GM18507 (cell line): ENCODE data around the gene HOXC9.

ENCODE experiments used
- DNase-seq: peaks from one replicate; pipeline ENCODE4 v3.0.0; 2011; ENCODE audit warnings: low read depth; ENCODE audit not compliant: insufficient read length; ENCODE audit errors: extremely low spot score
- FAIRE-seq: peaks from 2 replicates; lab custom pipeline; 2011; peaks lifted over from hg19 to GRCh38; lab: Jason Lieb, UNC

Gene HOXC9

DNA sequence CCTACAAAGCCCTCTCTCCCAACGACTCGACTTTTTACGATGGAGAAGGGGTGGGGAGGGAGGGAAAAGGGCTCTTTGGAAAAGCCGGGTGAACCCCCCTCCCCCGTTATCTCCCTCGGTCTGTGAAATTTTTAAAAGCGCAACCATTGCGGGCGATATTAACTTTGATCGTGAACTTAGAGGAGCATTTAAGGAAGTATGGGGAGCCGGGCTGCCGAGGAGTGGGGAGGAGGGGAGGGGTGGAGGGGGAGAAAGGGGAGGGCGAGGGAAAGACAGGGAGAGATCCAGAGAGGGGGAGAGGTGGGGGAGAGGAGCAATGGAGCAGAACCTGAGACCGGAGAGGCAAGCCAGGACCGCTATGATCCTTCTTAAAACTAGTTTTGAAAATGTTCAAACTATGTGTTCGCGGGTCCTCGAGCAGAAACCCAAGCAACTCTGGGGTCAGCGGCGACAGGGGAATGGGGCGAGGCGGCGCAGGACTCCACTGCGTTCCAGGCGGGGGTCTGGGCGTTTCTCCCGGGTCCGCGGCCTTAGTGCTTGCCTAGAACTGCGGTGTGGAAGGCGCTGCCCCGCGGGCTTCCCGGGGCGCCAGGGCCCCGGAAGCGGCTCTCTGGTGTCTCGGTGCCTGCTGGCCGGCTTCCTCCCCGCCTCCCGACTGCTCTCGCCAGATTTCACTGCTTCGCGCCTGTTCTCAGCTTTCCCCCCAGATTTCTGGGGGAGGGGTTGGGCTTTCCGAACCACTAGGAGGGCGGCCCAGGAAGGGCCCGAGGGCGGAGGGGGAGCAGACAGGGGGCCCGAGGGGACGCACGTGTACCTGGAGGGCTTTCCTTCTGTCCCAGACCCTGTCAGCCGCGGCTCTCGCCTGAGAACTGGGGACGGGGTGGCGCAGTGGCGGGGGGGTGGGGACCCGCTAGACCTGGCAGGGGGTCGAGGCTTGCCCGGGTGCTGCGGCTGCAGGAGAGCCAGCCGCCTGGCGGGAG lies 25.6 kb upstream of the HOXC9 start, which contains the start of gene HOTAIR:
TSS of gene HOTAIR (minus strand) at position 871 of the 980 bp plus-strand sequence.
- FAIRE-seq (no peak), DNase-seq (no peak)

DNA sequence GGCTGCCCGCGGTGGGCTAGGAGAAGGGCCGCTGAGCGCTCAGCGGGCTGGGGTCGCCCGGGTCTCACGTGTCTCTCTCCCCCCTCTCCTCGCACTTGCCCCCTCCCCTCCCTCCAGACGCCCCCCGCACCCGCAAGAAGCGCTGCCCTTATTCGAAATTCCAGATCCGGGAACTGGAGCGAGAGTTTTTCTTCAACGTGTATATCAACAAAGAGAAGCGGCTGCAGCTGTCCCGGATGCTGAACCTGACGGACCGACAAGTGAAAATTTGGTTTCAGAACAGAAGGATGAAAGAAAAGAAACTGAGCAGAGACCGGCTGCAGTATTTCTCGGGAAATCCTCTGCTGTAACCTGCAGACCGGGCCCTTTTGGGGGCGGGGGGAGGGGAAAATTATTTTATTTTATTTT lies 24.9 kb upstream of the HOXC9 start:
- no peak for DNase-seq
- FAIRE-seq: no peak

DNA sequence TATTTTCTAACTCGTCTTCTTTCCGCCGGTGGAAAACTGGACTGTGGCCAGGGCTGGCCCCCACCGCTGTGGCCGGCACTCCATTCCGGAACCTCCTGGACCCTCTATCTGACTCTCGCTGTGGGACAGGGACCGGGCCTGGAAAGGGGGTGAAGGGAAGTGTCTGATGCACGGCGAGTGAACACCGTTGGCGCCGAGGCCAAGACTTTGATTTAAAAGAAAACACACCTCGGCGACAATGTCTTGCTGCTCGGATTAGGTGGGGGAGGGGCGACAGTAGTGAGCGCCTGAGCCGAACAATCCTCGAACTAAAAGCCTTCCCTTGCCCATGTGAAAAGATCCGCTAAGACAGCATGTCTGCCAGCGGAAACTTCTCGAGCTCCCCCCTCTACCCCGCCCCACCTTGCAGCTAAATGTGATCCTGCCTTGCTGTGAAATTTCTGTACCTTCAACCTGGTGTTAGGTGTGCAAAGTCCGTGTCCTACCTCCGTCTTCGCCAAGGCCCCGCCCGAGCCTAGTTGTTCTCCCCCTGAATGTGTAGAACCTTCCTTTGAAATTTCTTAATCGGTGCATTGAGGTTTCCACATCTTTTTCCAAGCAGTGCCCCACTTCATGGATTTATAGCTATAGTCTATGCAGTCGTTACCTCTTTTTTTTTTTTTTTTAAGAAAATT lies 24.3 kb upstream of the HOXC9 start:
- DNase-seq: no peak
- no peak for FAIRE-seq

DNA sequence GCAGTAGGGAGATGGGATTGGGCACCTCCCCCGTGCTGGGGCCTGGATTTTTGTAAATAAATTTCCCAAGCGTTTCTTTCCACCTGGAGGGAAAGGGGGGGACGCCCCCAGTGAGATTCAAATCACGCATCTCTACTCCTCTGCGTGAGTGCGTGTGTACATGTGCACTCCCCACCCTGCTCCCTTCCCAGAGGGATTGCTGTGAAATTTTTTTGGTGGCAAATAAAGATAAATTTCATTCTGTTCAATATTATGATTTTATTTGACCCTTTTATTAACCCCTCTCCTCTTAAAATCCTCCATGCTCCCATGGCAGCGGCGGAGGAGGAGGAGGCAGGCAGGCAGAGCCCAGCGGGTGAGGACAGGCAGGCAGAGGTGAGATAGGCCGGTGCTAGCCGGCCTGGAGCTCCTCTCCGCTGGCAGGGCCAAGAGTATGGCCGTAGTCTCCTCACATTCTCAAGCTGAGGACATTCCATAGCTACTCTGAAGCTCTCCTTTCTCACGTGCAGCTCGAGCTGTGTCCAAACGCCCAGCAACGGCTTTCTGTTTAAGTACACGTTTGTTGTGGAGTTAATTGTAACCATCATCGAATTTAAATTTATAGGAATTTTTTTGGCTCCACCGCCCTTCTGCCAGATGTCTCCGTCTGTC lies 23.7 kb upstream of the HOXC9 start:
- no peak for DNase-seq
- FAIRE-seq: no peak

DNA sequence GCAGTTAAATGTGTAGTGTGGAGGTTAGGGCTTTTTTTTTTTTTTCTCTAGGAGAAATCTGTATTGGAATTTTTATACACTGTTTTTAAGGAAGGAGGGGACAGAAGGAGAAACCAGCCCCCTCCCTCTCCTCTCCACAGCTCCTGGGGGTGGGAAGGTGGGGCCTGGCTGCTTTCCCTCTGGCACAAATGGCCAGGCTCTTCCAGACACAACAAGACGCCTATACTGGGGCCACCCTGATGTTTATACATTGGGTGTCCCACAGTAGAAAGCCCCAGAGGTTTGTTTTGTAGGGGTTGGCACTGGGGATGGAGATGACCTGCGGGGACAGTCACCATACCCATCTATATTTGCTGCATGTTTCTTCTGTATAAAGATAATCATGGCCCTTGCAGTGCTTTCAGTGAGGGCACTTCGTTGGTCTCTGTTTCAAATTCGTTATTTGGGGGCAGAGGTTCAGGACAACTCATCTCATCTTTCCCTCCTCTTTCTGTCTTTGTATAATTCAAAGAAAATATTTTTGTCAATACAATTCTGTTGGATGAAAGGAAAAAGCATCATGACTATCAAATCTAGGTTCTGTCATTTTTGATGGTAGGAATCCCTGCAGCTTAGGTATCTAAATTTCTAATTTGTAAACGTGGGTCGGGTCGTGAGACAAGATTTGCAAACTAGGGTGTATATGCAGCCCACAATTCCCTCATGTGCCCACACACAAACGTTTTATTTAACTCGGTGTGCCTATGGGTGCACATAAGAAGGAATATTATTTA lies 23.0 kb upstream of the HOXC9 start:
- DNase-seq (no peak), FAIRE-seq (no peak)

DNA sequence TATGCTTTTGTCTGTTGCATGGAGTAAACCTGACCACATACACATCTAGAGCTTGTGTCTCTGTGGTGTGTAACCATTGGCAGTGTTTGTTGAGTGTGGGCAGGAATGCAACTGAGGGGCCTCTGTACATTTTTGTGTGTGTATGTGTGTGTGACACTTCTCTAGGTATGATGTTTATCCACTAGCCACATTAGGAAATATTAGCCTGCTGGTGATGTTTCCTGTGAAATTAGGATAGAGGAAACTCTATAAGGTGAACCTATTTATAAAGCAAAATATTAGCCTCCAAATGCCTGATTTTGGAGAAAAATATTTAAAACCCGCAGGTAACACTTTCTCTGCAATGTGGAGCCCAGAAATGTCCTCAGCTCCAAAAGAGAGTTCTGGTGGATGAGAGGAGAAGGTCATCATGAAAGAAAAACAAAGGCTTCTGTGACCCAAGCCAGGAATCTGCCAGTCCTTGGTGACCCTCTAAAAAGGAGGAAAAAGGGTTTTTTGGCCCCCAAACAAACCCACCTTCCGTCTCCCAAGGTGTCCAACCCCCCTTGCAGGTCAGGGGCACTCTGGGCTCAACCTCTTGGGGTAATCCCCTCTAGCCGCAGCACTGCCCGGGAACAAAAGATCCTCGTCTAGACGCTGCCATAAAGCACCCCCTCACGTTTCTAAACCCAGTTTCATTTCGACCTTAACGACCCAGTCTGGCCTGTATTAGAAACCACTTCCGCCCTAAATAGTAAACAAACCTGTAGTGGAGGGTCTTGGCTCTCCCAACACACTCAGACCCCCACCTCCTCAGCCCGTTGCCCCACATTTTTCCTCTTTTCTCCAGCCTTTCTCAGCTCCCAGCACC lies 22.1 kb upstream of the HOXC9 start:
- FAIRE-seq: no peak
- DNase-seq: no peak

DNA sequence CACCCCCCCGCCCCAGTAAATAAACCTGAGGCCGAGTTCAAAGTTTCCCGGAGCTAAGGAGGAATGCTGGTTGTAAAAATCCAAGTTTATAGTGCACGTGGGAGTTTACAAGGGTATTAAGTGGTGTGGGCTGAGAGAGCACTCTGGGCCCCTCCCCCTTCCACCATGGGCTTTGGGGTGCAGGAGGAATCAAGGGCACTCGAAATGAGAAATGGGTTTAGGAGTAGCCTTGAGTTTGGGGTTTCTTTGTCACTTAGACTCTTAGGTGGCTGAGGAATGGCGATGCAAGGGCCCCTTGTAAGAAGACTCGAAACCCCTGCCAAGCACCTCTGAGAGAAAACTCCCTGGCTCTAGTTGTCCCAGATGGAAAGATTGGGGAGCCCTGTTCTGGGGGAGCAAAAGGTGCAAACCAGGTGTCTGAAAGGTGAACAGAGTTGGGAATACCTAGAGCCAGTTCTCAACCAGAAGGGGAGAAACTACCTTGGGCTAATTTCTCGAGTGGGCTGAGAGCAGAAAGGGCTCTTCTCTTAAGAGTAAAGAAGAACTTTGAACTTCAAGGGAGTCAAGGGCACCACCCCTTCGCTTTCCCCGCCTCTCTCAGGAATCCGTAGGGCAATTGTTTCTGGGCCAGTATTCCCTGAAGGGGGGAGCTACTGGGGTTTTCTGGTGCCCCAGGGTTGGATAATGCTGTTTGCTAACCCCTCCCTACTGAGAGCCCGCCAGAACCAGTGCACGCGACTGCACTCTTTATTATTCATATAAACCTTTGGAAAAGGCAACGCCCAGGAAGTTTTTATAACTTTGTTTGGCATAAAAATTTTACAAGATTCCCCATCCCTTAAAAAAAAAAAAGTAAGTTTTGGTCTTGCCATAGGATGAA lies 21.2 kb upstream of the HOXC9 start:
- FAIRE-seq (no peak), DNase-seq (no peak)

DNA sequence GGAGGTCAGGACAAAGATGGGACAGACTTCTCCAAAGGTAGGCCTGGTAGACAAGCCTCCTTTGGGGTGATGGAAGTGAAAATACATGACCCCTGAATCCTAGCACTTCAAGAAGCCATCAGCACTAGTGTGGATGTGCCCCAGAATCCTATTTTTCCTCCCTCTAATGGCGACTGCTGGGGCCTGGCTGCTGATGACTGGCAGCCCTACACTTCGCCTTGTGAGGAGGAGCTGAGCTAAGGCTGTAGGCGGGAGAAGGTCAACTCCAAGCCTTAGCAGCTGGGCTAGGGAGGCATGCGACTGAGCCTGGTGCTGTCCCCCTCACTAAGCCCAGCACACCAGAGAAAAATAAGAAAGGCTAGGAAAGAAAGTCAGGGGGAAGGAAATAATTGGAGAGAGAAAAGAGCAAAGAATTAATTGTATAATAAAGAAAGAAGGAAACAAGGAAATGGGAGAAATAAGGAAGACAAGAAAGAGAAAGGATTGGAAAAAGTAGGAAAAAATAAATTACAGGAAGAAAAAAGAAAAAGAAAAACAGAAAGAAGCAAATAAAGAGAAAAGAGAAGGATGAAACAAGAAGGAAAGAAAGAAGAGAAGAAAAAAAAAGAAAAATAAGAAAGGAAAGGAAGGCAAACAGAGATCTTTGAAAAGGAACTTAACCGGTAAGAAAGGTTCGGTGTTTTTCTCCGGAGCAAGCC lies 19.7 kb upstream of the HOXC9 start:
- FAIRE-seq (no peak), DNase-seq (no peak)

DNA sequence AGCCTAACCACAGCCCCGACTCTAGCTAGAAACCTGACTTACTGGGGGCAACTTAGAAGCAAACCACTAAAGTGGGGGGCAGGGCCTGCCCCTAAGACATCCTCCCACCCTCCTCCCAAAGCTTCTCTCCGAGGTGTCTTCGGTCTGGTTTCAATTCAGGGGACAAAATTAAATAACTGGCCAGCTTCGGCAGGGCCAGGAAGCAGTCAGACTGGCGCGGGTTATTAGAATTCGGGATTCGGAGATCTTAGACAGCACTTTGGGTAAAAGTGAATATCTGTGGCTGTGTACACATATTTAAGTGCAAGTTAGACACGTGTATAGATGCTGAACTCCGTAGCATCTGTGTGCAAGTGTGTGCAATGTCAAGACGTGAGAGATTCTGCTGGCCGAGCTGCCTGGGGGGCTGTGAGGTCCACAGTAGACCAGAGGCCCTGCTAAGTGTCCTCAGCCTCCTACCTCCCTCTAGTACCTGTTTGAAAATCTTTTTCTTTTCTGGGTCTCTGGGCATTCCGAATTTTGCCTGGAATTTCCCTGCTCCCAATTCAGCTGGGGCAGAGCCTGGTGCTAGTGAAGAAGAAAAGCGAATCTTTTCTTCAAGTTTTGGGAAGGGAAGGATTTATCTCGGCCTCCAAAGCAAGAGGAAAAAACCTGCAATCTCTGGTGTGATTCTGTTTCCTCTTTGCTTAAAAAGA lies 19.0 kb upstream of the HOXC9 start:
- FAIRE-seq: no peak
- DNase-seq: no peak

DNA sequence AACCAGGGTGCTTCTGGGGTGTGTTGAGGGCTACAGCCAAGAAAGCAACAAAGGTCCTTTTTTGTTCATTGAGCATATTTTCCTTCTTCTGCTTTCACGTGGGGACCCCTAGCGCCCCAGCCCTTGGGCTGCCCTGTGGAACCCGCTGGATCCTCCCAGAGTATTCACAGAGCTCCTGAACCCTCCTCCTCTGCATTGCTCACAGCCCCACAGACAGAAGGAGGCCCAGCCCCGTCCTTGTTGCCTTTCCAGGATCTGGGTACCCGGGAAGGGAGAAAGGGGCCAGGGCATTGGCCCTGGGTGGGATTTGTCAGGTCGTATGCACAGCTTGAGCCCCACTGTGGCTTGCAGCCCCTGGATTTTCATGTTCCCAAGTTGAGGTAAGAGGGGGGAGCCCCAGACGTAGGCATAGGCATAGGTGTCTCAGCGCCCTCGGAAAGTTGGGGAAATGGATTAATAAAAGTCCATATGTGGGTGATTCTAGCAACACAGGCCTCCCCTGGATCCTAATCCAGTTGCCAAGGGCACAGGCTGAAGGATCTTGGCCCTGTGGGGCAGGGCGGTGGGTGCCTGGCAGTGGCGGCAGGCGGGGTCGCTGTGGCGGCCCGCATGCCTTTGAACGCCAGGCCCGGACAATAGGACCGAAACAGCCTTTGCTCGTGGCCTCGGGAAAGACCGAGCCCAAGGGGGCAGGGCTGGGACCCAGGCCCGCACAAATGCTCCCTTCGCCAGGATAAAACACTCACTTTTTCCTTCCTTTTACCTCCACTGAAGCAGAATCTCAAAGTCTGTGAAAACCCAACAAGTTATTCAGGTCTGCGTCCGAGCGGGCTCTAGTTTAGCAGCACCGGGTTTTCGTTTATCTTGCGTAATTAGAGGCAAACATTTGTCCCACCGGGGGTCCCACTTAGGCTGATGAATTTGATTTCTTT lies 18.1 kb upstream of the HOXC9 start:
- FAIRE-seq (no peak), DNase-seq (no peak)

DNA sequence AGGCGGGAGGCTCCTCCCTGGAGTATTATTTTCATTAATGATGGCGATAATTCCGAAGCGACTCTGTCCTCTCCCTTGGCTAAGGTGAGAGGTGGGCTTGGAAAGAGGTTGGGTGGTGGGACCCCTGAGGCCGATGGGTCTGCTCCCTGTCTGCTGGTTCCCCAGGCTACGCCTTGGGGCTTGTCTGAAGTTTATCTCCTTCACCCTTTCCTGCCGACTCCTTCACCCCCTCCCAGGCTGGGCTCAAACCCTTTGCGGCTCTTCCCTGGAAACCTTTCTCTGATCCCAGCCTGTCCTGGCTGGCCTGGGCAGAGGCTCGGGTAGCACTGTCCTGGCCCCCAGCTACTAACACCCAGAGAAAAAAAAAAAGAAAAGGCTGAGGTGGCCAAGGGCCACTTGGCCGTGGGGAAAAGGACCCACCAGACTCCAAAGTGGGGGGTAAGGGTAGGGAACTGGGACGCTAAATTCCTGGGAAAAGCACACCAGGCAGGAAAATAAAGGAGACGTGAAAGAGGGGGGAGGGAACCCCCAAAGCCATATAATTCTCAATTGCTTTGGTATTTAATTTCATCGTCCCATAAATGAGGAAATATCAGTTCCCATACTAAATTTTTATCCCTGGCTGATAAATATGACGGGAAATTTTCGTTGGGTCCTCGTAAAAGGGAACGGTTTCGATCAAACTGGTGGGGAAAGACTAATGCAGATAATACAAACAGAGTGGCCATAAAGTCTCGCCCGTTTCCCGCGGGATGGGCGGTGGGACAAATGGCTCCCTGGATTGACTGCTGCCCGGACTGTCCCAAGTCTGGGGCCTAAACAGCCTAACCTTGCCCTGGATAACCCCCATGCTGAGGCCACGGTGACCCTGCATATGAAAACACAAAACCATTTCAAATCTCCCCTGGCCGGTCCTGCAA lies 17.1 kb upstream of the HOXC9 start:
- DNase-seq: no peak
- no peak for FAIRE-seq

DNA sequence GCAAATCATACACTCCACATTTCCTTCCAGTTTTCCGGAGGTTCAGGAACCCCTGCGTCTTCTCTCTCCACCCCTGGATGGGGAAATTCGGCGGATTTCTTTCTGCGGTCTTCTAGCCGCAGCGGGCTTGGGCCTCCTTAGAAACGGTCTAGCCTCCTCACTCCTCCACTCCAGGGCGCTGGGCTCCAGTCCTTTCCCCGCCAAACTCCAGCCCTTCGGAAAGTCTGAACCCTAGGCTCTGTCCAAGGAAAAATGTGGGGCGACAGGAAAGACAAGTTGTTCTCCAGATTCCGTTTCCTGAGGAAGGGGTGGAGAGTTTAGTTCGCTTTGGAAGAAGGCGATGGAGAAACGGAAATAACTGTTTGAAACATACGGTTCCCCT lies 16.4 kb upstream of the HOXC9 start:
- FAIRE-seq (no peak), DNase-seq (no peak)

DNA sequence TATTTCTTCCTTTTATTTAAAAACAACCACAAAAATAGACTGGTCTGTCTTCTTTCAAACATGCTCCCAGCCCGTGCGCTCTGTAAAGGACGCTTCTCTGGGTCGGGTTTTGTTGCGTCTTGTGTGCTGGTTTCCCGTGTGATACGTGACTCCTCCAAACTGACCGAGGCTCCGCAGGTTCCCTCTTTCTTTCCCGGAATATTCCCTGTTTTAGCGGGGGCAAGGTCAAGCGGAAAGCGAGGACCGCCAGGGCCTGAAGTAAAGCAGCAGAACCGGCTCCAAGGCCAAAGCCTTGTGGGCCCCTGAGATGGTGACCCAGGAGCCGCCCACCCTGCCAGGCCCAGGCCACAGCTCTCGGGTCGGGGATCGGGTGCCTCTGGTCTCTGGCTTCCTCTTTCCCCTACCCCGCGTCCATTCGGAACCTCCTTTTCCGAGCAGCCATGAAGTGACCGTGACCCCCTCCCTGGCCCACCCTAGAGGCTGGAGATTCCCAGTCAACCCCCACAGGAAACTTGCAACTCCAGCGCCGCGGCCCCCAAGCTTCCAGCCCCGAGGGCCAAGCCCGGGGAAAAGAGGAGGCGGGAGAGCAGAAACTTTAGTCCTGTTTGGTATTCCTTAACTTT lies 15.9 kb upstream of the HOXC9 start:
- FAIRE-seq (no peak), DNase-seq (no peak)
